Fibroblast of lung (primary cell): ENCODE results near the gene TROAP. TPM values are rescaled to one million over a fixed set of nuclear protein-coding genes. Genes with fewer than 3 reads are reported as not detected.
"Not testable (repeated sequence)": the region's sequence is repeated elsewhere in the genome, so short reads cannot be mapped to it uniquely, and the experiment has no call there.

Experiments used
- DNase-seq, 2 donors: peaks; one replicate each; pipeline versions ENCODE4 v3.0.0 to v3.0.0-alpha.2; 2010; ENCODE audit warnings: low read depth in 2 of 2
- H2AFZ ChIP-seq: 2 replicates; pipeline ENCODE4 v1.5.1; 2012; ENCODE audit warnings: low read length, control low read depth, inconsistent platforms
- H3K27ac ChIP-seq: 2 replicates; pipeline ENCODE4 v1.5.1; 2011; ENCODE audit warnings: low read length, control low read depth; ENCODE audit not compliant: insufficient read depth
- H3K27me3 ChIP-seq: 2 replicates; pipeline ENCODE4 v1.5.1; 2011; ENCODE audit warnings: mild to moderate bottlenecking, low read length; ENCODE audit not compliant: control insufficient read depth, insufficient read depth
- H3K36me3 ChIP-seq: 2 replicates; pipeline ENCODE4 v1.5.1; 2011; ENCODE audit warnings: low read length; ENCODE audit not compliant: control insufficient read depth, insufficient read depth
- H3K4me1 ChIP-seq: 2 replicates; pipeline ENCODE4 v1.5.1; 2011; ENCODE audit warnings: low read length; ENCODE audit not compliant: control insufficient read depth, insufficient read depth; ENCODE audit errors: extremely low read depth
- H3K4me2 ChIP-seq: 2 replicates; pipeline ENCODE4 v1.5.1; 2011; ENCODE audit warnings: low read length, control low read depth; ENCODE audit not compliant: insufficient read depth; ENCODE audit errors: extremely low read depth
- H3K4me3 ChIP-seq, 4 experiments: fragments of 200-600 bp in 1 of 4; sonication (generic) in 1 of 4; replicated peaks in 1 of 4; 2 replicates each; pipeline ENCODE4 v1.5.1; 2011 to 2016; ENCODE audit warnings: low read length in 4 of 4, low read depth in 3 of 4, mild to moderate bottlenecking in 3 of 4, control low read depth in 2 of 4, inconsistent platforms in 1 of 4, mixed read lengths in 1 of 4; ENCODE audit not compliant: insufficient read depth in 1 of 4; ENCODE audit errors: control extremely low read depth in 1 of 4
- H3K79me2 ChIP-seq: 2 replicates; pipeline ENCODE4 v1.5.1; 2012; ENCODE audit warnings: mild to moderate bottlenecking, low read length, inconsistent platforms; ENCODE audit not compliant: control insufficient read depth, insufficient read depth
- H3K9ac ChIP-seq: 2 replicates; pipeline ENCODE4 v1.5.1; 2011; ENCODE audit warnings: mild to moderate bottlenecking, low read length, control low read depth; ENCODE audit not compliant: insufficient read depth
- H3K9me3 ChIP-seq: 2 replicates; pipeline ENCODE4 v1.5.1; 2012; ENCODE audit warnings: low read depth, low read length; ENCODE audit not compliant: control insufficient read depth, insufficient read depth
- H4K20me1 ChIP-seq: 2 replicates; pipeline ENCODE4 v1.5.1; 2011; ENCODE audit warnings: low read length; ENCODE audit not compliant: control insufficient read depth, insufficient read depth; ENCODE audit errors: extremely low read depth
- EZH2 ChIP-seq: IDR thresholded peaks from 2 replicates; pipeline ENCODE4 v1.5.1; 2012; ENCODE audit warnings: low read length, control low read depth, mild to moderate bottlenecking; ENCODE audit errors: missing control alignments
- polyA plus RNA-seq, 2 donors: library from polyadenylated mRNA; depleted of rRNA in 1 of 2; stranded (reverse) in 1 of 2; unstranded in 1 of 2; fragments of >200 nt; gene quantifications; 2 replicates each; pipeline ENCODE4 v1.2.1, GENCODE V29; 2011 to 2012; ENCODE audit warnings: missing spikeins in 1 of 2
- total RNA-seq: library from RNA; depleted of rRNA; stranded (reverse); fragments of >200 nt; gene quantifications from 2 replicates; pipeline ENCODE4 v1.2.1, GENCODE V29; 2014
- TF ChIP-seq, protein P1 (sequence below), 2 donors: IDR thresholded peaks in 1 of 2; conservative IDR thresholded peaks in 1 of 2; 1 replicate in 1 of 2; 2 replicates in 1 of 2; pipeline ENCODE4 v1.5.1; 2011 to 2012; ENCODE audit warnings: low read length in 2 of 2, control low read depth in 1 of 2, inconsistent platforms in 1 of 2, low read depth in 1 of 2, mild to moderate bottlenecking in 1 of 2

The TROAP gene
- total and polyA plus RNA-seq, 2 donors (not counting 1 experiment from before 2014, with no cell fraction given) = 4.8 to 6.3 TPM

DNA sequence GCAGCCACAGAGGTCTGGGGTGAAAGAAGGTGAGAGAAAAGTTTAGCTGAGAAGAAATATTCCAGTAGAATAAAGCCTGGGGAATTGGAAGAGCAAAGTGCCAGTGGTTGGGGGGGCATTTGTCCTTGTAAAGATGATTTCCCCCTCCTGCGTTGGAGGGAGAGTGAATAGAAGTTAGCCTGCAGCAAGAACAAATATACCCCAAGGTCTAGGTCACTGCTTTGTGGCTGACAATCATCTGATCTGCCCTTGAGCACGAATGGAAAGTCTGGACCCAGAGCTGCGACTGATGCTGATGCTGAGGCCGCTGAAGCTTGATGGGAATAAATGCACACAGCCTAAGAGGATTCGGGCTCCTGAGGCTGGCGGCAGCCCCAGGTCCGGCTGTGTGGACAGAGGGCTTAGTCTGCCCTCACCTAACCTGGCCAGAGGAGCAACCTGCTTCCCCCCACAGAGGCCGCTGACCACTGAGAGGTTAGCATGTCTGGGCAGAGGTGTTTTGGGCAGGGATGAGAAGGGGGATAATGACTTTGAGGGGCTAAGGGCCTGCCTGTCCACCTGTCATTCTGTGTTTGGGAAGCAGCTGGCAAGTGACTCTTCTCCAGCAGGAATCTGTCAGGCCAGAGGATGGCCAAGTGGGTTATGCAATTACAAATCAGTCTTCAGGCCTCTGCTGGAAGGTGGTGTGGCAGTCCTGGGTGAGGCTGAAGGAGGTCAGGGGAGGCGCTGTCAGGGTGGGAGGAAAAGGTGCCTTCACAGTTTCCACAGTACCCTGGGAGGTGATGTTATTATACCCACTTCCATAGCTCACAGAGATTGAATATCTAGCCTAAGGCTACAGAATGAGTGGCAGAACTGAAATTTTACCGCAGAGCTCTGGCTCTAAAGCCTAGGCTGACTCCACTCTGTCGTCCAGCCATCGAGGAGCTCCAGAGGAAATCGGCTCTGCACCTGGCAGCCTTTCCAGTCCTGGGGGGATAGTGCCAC, 46.5 kb upstream of the TROAP start:
- Histone ChIP-seq H2AFZ (no peak overlapping the region), H3K9me3 (no peaks in the 10 kb centered on the region), H3K79me2 (no peaks in the 10 kb centered on the region), H3K36me3 (peaks cover 10% of the 10 kb centered on the region), H3K27me3 (no peaks in the 10 kb centered on the region), H3K4me2 (no peak overlapping the region), H3K9ac (no peak overlapping the region), H3K27ac (no peak overlapping the region), H3K4me3 (no peak overlapping the region), H3K4me1 (no peaks in the 10 kb centered on the region), H4K20me1 (no peaks in the 10 kb centered on the region)
- no peak for DNase-seq
- TF ChIP-seq EZH2 = no peak
- TF ChIP-seq, protein P1, sequence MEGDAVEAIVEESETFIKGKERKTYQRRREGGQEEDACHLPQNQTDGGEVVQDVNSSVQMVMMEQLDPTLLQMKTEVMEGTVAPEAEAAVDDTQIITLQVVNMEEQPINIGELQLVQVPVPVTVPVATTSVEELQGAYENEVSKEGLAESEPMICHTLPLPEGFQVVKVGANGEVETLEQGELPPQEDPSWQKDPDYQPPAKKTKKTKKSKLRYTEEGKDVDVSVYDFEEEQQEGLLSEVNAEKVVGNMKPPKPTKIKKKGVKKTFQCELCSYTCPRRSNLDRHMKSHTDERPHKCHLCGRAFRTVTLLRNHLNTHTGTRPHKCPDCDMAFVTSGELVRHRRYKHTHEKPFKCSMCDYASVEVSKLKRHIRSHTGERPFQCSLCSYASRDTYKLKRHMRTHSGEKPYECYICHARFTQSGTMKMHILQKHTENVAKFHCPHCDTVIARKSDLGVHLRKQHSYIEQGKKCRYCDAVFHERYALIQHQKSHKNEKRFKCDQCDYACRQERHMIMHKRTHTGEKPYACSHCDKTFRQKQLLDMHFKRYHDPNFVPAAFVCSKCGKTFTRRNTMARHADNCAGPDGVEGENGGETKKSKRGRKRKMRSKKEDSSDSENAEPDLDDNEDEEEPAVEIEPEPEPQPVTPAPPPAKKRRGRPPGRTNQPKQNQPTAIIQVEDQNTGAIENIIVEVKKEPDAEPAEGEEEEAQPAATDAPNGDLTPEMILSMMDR (conservative IDR thresholded peaks at IDR 0.05 in 1 of 2, IDR thresholded peaks at IDR 0.05 in 1 of 2; ENCODE audit: low read depth in 1 of 2, low read length in 2 of 2) = no peak

- peaks cover 8% of the 10 kb centered on the region for H3K36me3 ChIP-seq
- H3K4me1 ChIP-seq = no peaks in the 10 kb centered on the region
- H3K27me3 ChIP-seq = no peaks in the 10 kb centered on the region
- H3K4me3 ChIP-seq = no peak overlapping the region
- TF ChIP-seq, protein P1 (conservative IDR thresholded peaks at IDR 0.05 in 1 of 2, IDR thresholded peaks at IDR 0.05 in 1 of 2; ENCODE audit: low read depth in 1 of 2, low read length in 2 of 2) = no peak
- TF ChIP-seq EZH2 = no peak
- no peak overlapping the region for H3K4me2 ChIP-seq
- no peak overlapping the region for H2AFZ ChIP-seq
- no peak overlapping the region for H3K9ac ChIP-seq
- no peak for DNase-seq
- H3K79me2 ChIP-seq = no peaks in the 10 kb centered on the region
- no peaks in the 10 kb centered on the region for H3K9me3 ChIP-seq
- no peaks in the 10 kb centered on the region for H4K20me1 ChIP-seq
- H3K27ac ChIP-seq = no peak overlapping the region
These were observed 45.6 kb upstream of the TROAP start for GRCh38 chr12:49277466-49277865.

GRCh38 chr12:49279706-49280159, 43.3 kb upstream of the TROAP start:
- TF ChIP-seq EZH2 = no peak
- TF ChIP-seq, protein P1 (conservative IDR thresholded peaks at IDR 0.05 in 1 of 2, IDR thresholded peaks at IDR 0.05 in 1 of 2; ENCODE audit: low read depth in 1 of 2, low read length in 2 of 2) = no peak
- Histone ChIP-seq H2AFZ (no peak overlapping the region), H3K4me2 (no peak overlapping the region), H4K20me1 (no peaks in the 10 kb centered on the region), H3K4me1 (no peaks in the 10 kb centered on the region), H3K27ac (no peak overlapping the region), H3K27me3 (no peaks in the 10 kb centered on the region), H3K4me3 (no peak overlapping the region), H3K9me3 (no peaks in the 10 kb centered on the region), H3K36me3 (no peaks in the 10 kb centered on the region), H3K79me2 (no peaks in the 10 kb centered on the region), H3K9ac (no peak overlapping the region)
- peak in 1 of 2 donors; percentile 62 for DNase-seq

- not testable (repeated sequence) for H4K20me1 ChIP-seq, H3K27ac ChIP-seq, H3K9me3 ChIP-seq, H2AFZ ChIP-seq, H3K27me3 ChIP-seq, DNase-seq, H3K4me2 ChIP-seq, H3K79me2 ChIP-seq, H3K36me3 ChIP-seq, H3K9ac ChIP-seq, H3K4me1 ChIP-seq, H3K4me3 ChIP-seq
These were observed 42.5 kb upstream of the TROAP start for GRCh38 chr12:49280545-49280944.
